Measurements from ENCODE around the gene STEAP4.

The STEAP4 gene

DNA sequence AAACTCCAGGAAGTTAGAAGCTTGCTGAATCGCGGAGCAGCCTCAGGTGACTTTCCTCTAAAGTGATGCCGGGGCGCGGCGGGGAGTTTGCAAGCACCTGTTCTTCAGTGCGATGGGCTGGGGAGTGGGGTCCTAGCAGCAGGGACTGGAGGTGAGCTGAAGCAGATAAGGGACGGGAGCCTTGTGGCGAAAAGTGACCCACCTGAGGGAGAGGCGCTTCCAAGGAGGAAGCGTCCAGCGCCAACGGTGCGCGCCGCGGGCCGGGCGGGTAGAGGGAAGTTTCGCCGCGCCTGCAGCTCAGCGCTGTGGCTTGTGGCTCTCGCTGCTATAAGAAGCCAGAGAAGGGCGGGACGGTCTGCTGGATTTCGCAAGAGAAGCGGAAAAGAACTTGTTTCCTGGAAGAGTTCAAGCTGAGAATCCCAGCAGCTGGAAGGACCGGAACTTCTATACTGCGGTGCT lies at the start of gene STEAP4:
Gene STEAP4, minus strand, starts transcription at position 305 of the 459 bp plus-strand sequence. CDS start 22,625 bp downstream, outside the sequence.
- DNase-seq, result no peak

GRCh38 chr7:88355011-88355410 lies 48.3 kb upstream of the STEAP4 start:
- DNase-seq, result no peak

GRCh38 chr7:88350118-88350517 lies 43.4 kb upstream of the STEAP4 start:
- DNase-seq, result no peak

GRCh38 chr7:88347517-88347916 lies 40.8 kb upstream of the STEAP4 start:
- no peak for DNase-seq

- no peak for DNase-seq
Measured at GRCh38 chr7:88347090-88347489, 40.4 kb upstream of the STEAP4 start.

GRCh38 chr7:88346357-88346756 lies 39.7 kb upstream of the STEAP4 start:
- no peak for DNase-seq

GRCh38 chr7:88344956-88345832 lies 38.5 kb upstream of the STEAP4 start:
- DNase-seq, result no peak

- no peak for DNase-seq
Measured at GRCh38 chr7:88344271-88344670, 37.6 kb upstream of the STEAP4 start.

DNA sequence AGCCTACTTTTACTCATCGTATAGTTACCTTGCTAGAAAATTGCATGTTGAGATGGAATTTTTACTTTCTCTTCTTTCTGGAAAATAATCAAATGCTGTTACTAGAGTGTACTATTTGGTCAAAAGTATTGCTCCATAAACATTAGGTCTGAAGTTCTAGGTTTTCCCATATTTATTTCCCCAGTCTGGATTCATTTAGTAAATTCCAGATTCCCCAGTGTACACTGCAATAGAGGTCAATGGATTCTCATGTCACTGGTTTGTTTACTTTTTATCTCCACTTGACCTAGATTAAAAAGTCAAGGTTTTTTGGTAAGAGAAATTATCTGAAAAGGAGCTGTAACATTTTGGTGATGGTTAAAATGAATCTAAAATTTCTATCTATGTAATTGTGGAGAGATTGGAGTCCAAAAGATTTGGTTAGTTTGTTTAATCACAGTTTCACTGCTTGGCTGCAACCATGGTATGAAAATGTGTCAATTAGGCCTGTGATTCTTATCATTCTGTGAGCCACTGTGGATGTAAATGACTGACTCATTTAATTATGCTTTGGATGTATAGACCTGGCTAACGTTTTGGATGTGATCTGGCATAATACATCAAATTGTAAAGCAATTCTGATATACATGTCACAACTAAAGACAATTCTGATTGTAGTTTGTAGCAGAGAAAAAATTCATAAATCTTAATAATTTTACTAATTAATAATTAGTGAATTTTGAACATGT lies 32.7 kb upstream of the STEAP4 start:
- no peak for DNase-seq

GRCh38 chr7:88338503-88338902 lies 31.8 kb upstream of the STEAP4 start:
- DNase-seq, result no peak

- no peak for DNase-seq
Measured at GRCh38 chr7:88337572-88337971, 30.9 kb upstream of the STEAP4 start.

GRCh38 chr7:88331322-88331721 lies 24.6 kb upstream of the STEAP4 start:
- no peak for DNase-seq

GRCh38 chr7:88329532-88330463 lies 23.1 kb upstream of the STEAP4 start:
- DNase-seq, result no peak

GRCh38 chr7:88328787-88329186 lies 22.1 kb upstream of the STEAP4 start:
- no peak for DNase-seq

- DNase-seq, result no peak
Measured at GRCh38 chr7:88324699-88325098, 18.0 kb upstream of the STEAP4 start.

DNA sequence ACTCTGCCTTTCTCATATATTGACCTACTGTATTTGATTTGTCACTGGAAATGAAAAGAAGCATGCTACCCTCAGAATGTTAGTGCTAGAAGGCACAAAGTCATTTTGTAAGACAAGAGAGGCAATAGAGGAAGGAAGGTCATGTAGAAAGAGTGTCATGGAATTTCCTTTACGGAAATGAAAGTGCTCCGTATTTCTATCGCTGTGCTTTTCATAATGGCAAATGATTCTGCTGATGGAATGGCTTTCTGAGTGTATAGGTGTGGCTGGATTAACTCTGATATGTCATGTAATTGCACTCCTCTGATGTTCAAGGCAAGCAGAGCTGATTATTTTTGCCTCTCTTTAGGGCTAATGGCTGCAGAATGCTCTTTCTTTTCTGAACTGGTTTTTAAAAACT lies 15.5 kb upstream of the STEAP4 start:
- DNase-seq, result no peak

DNA sequence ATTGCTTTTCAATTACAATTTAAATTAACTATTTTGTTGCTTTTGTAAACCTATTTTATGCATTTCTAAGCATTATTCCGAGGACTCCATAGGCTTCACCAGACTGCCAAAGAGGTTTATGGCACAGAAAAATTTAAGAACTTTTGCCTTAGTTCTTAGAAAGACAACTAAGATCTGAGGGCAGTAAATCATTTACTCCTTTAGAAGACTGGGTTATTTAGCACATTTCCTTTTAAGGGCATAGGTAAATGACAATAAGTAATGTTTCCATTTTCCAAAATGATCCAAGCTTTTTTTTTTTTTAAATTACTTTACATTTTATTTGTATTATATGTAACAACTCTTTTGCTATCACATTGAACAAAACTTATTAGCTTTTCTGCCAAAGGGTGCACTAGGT lies 15.0 kb upstream of the STEAP4 start:
- DNase-seq, result no peak

- DNase-seq, result no peak
Measured at GRCh38 chr7:88318196-88318595, 11.5 kb upstream of the STEAP4 start.

DNA sequence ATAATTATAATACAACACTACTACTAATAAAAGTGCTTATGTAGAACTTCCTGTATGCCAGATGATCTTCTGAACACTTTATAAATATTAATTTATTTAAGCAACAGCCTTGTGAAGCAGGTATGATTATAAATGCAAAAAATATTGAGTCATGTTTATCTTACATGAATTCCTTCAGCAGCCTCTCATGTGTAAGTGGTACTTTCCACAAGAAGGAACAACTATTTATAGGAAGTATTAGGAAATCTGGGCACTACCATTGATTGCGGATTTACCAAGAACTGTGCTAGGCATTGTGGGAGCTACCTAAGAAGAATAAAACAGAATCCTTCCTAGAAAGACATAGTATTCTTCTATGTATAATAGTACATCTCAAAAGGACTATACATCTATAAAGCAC lies 10.7 kb upstream of the STEAP4 start:
- DNase-seq, result no peak

- DNase-seq, result no peak
Measured at GRCh38 chr7:88316456-88316855, 9.8 kb upstream of the STEAP4 start.

DNA sequence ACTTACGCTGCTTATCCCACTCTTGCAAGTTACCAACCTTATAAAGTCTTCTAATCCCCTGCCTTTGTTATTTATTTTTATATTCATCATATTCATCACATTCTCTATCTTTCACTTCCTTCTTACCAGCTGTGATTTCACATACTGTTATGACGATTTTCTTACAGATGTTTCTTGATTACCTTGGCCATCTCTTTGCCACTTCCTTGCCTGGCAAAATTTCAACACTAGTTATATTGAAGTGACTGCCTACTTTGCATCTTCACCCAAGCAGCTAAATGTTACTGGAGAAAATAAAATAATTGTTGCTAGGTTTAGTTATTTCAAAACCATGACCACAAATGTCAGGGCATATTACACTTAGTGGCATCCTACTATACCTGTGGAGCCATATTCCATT lies 8.8 kb upstream of the STEAP4 start:
- no peak for DNase-seq

DNA sequence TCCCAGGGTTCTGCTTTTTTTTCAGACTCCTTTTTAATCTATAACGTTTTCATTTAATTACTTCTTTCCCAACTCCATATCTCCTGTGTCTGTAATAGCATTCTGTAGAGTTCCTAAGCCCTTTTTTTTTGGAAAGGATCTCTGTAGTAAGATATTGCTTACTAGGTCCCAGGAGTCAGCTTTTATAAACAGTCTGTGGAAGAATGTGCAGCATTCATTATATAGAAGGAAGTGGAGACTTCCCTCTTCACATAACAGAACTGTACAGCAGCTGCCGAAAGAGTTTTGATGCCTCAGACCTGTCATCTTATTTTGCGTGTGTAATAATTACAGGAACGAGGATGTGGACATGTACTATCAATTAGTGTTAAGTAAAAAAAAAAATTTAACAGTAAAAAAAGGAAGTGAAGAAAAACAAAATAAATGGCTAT lies 7.4 kb upstream of the STEAP4 start:
- DNase-seq, result no peak
